ENCODE measurements around the gene MRPL24. TPM values are rescaled to one million over a fixed set of nuclear protein-coding genes. Genes with fewer than 3 reads are reported as not detected.

The MRPL24 gene
- total and polyA plus RNA-seq, 9 of the 15 experiments (the other 6 are each of a cell fraction or from before 2014, with no cell fraction given) = 74.3 to 267 (median 113) TPM

- no peaks in the 10 kb centered on the region for H3K9me1 ChIP-seq (ENCODE audit: control insufficient read depth, insufficient read depth, low read length)
- peak overlapping the region; percentile 72 for H3K4me2 ChIP-seq (ENCODE audit: insufficient read depth, low read length)
- H3K9ac ChIP-seq (ENCODE audit: insufficient read depth in 1 of 2, low read depth in 2 of 2, low read length in 2 of 2) = peak overlapping the region; percentile 49 to 71
- BruUV-seq (replicated peaks) = no TSS peak
- no peaks in the 10 kb centered on the region for H4K20me1 ChIP-seq (replicated peaks; ENCODE audit: control insufficient read depth, insufficient read depth, low read length)
- H3K79me2 ChIP-seq (ENCODE audit: control insufficient read depth, insufficient read depth, low read length) = 0 out of 3 replicates have a peak, but pooled peaks cover 3% of the 10 kb centered on the region
- H3K4me1 ChIP-seq (replicated peaks in 1 of 2; ENCODE audit: control insufficient read depth in 2 of 2, insufficient read depth in 2 of 2, low read length in 2 of 2) = peaks cover 44 to 60% of the 10 kb centered on the region in 2 experiments
- POLR2A ChIA-PET = interaction anchor here (0.5 to 2.1 kb wide), 11 partner anchors 13 to 719 kb away, joined by 3 to 12 read pairs (median 3); partner anchors contain the start of genes ISG20L2, METTL25B and PRCC
- no peaks in the 10 kb centered on the region for H3K36me3 ChIP-seq (ENCODE audit: control insufficient read depth, insufficient read depth, low read length)
- H3K27me3 ChIP-seq (ENCODE audit: control insufficient read depth in 2 of 2, insufficient read depth in 2 of 2, low read length in 2 of 2) = no peaks in the 10 kb centered on the region
- in situ Hi-C loops (cut with MboI) (no loop called here), intact Hi-C loops (cut with micrococcal nuclease) (no loop called here)
- H3K9me3 ChIP-seq (replicated peaks; ENCODE audit: control insufficient read depth, insufficient read depth, low read depth, low read length) = no peaks in the 10 kb centered on the region
- peak overlapping the region; percentile 91 for H3K27ac ChIP-seq (ENCODE audit: extremely low read depth, low read depth, low read length)
- ATAC-seq = peak; percentile 88
- WGBS (ENCODE audit: insufficient coverage, low coverage, missing lambda C conversion rate) = 32% methylated on average over 11 of the region's 12 CpGs
- FAIRE-seq = peak; percentile 99
- peak; percentile 86 to 92 (median 89) for DNase-seq (ENCODE audit: extremely low read depth in 1 of 4, low spot score in 3 of 4)
- CTCF ChIA-PET (ENCODE audit: low intra/inter-chr PET ratio) = interaction anchor here (0.8 kb wide), 1 partner anchor 35 kb away, joined by 3 read pairs; no protein-coding TSS in a partner anchor
- H3K4me3 ChIP-seq = no peak overlapping the region
- H2AFZ ChIP-seq (ENCODE audit: low read depth, low read length) = peak overlapping the region; percentile 92
- TF ChIP-seq ZNF24 (IDR thresholded peaks at IDR 0.05) = no peak
- TF ChIP-seq ZNF165 (CRISPR knock-in tag; IDR thresholded peaks at IDR 0.05; ENCODE audit: borderline replicate concordance) = no peak
- no peak for TF ChIP-seq ZNF407 (IDR thresholded peaks at IDR 0.05; ENCODE audit: low read depth)
- no peak for TF ChIP-seq BCLAF1 (IDR thresholded peaks at IDR 0.05; ENCODE audit: borderline replicate concordance in 1 of 2, control insufficient read depth in 1 of 2, low read depth in 2 of 2, low read length in 1 of 2)
- no peak; the same call in 1 of the 2 replicates for TF ChIP-seq ZKSCAN3 (CRISPR knock-in tag; IDR thresholded peaks at IDR 0.05)
- no peak for TF ChIP-seq TFE3 (CRISPR knock-in tag; IDR thresholded peaks at IDR 0.05)
- no peak for TF ChIP-seq POLR2B (IDR thresholded peaks at IDR 0.05; ENCODE audit: low read depth, partially characterized antibody)
Measured at GRCh38 chr1:156693848-156694689, 46.8 kb downstream of the MRPL24 start.
